ENCODE data around the gene LY6G6F.

The LY6G6F gene

DNA sequence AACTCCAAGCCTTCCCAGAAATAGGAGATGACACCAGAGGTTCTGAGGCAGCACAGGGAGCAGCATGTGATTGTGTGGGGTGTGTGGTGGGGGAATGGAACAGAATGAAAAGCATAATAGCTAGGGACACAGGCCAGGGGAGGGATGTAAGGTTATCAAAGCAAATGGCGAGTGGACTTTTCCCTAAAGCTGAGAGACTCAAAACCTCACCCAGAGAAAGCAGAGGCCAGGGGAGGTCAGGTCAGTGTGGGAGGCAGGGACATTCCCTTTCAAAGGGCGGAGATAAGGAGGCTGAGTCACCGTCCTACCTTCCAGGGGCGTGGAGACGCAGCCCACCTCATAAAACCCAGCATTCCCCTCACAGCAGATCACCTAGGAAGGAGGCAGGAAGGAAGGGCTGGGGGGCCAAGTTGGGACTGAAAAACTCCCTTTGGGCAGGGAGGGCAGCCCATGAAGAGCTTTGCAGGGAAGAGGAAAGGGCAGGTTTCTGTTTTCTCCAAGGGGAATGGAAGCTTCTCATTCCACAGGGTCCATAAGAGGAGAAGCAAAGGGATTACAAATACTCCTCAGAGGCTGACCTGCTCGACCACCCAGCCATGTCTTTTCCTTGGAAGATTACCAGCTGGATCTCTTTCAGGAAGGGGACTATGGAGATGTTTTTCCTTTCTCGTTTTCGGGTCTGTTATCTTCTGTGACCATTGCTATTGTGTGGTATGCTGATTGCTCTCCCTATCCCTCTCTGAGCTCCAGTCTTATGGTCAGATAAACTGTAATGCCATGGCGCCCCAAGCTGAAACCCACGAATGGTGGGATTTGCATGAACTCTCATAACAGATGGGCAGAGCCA is 16.2 kb upstream of the LY6G6F start:
- Histone ChIP-seq H3K9me3 (ENCODE audit: low read length) (no peaks in the 10 kb centered on the region), H3K36me3 (ENCODE audit: insufficient read depth, low read length) (peaks cover 78% of the 10 kb centered on the region), H3K9me2 (ENCODE audit: low read depth, low read length) (no peaks in the 10 kb centered on the region), H3K27ac (ENCODE audit: low read depth, low read length, poor library complexity, severe bottlenecking) (no peak overlapping the region), H3K79me2 (ENCODE audit: insufficient read depth, low read length) (no peaks in the 10 kb centered on the region), H3K9ac (ENCODE audit: low read length) (no peak overlapping the region), H4K20me1 (ENCODE audit: insufficient read depth, low read length) (no peaks in the 10 kb centered on the region), H2AFZ (ENCODE audit: low read length) (no peak overlapping the region), H3K4me3 (ENCODE audit: low read depth, low read length, poor library complexity, severe bottlenecking) (no peak overlapping the region), H3K27me3 (ENCODE audit: insufficient read depth, low read length) (no peaks in the 10 kb centered on the region), H3K4me2 (ENCODE audit: low read length) (no peak overlapping the region), H3F3A (ENCODE audit: insufficient read depth, low read length) (no peaks in the 10 kb centered on the region), H3K4me1 (ENCODE audit: insufficient read depth, low read length, severe bottlenecking) (peaks cover 8% of the 10 kb centered on the region)
- no peak for TF ChIP-seq EZH2 (IDR thresholded peaks at IDR 0.05; ENCODE audit: borderline replicate concordance, low read length)
- TF ChIP-seq, protein P1, sequence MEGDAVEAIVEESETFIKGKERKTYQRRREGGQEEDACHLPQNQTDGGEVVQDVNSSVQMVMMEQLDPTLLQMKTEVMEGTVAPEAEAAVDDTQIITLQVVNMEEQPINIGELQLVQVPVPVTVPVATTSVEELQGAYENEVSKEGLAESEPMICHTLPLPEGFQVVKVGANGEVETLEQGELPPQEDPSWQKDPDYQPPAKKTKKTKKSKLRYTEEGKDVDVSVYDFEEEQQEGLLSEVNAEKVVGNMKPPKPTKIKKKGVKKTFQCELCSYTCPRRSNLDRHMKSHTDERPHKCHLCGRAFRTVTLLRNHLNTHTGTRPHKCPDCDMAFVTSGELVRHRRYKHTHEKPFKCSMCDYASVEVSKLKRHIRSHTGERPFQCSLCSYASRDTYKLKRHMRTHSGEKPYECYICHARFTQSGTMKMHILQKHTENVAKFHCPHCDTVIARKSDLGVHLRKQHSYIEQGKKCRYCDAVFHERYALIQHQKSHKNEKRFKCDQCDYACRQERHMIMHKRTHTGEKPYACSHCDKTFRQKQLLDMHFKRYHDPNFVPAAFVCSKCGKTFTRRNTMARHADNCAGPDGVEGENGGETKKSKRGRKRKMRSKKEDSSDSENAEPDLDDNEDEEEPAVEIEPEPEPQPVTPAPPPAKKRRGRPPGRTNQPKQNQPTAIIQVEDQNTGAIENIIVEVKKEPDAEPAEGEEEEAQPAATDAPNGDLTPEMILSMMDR (IDR thresholded peaks at IDR 0.05; ENCODE audit: low read length) = no peak

DNA sequence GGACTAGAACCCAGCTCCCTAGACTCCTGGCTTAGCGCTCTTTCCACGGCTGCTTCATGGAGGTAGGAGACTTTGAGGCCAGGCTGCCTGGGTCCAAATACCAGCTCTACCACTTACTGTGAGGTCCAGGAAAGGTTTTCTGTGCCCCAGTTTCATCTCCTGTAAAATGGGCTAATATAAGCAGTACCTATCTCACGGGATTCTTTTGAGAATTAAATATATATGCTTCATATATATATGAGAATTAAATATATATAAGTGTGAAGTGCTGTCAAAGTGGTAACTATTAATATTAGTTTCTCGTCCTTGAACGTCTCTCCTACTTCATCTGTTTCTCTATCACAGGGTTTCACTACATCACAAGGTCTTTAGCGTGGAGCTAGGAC is 15.6 kb upstream of the LY6G6F start:
- TF ChIP-seq EZH2 (IDR thresholded peaks at IDR 0.05; ENCODE audit: borderline replicate concordance, low read length) = no peak
- TF ChIP-seq, protein P1 (IDR thresholded peaks at IDR 0.05; ENCODE audit: low read length) = no peak
- Histone ChIP-seq H3K9me3 (ENCODE audit: low read length) (no peaks in the 10 kb centered on the region), H3K27ac (ENCODE audit: low read depth, low read length, poor library complexity, severe bottlenecking) (no peak overlapping the region), H3K36me3 (ENCODE audit: insufficient read depth, low read length) (peaks cover 73% of the 10 kb centered on the region), H3K9ac (ENCODE audit: low read length) (no peak overlapping the region), H2AFZ (ENCODE audit: low read length) (no peak overlapping the region), H3K9me2 (ENCODE audit: low read depth, low read length) (no peaks in the 10 kb centered on the region), H3K4me1 (ENCODE audit: insufficient read depth, low read length, severe bottlenecking) (peaks cover 8% of the 10 kb centered on the region), H3K4me3 (ENCODE audit: low read depth, low read length, poor library complexity, severe bottlenecking) (no peak overlapping the region), H3K27me3 (ENCODE audit: insufficient read depth, low read length) (no peaks in the 10 kb centered on the region), H4K20me1 (ENCODE audit: insufficient read depth, low read length) (no peaks in the 10 kb centered on the region), H3K79me2 (ENCODE audit: insufficient read depth, low read length) (no peaks in the 10 kb centered on the region), H3F3A (ENCODE audit: insufficient read depth, low read length) (no peaks in the 10 kb centered on the region), H3K4me2 (ENCODE audit: low read length) (no peak overlapping the region)

DNA sequence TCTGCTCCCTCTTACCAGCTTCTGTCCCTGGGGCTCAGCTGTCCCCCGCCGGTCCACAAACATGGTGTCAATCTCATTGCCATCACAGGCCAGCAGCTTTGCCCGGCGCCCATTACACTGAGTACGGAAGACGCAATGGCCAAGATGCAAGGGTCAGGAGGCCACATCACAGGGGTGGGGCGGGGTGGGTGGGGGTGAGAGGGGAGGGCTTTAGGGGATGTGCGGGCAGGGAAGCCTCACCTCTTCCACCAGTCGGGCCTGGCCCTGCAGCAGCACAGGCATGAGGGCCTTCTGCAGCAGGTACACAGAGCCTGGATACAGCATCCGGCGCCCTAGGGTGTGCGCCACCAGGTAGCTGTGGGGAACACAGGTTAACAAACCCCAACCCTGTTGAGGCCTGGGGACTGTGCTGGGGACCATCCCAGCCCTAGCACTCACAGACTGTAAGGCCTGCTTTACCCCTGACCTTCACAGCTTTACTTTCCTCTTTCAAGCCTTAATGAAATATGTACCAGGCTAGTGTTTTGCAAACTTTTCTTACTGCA is 15.0 kb upstream of the LY6G6F start:
- no peak for TF ChIP-seq EZH2 (IDR thresholded peaks at IDR 0.05; ENCODE audit: borderline replicate concordance, low read length)
- TF ChIP-seq, protein P1 (IDR thresholded peaks at IDR 0.05; ENCODE audit: low read length) = no peak
- no peak overlapping the region for H3K9ac ChIP-seq (ENCODE audit: low read length)
- no peaks in the 10 kb centered on the region for H3K9me2 ChIP-seq (ENCODE audit: low read depth, low read length)
- H3K9me3 ChIP-seq (ENCODE audit: low read length) = no peaks in the 10 kb centered on the region
- no peak overlapping the region for H3K4me3 ChIP-seq (ENCODE audit: low read depth, low read length, poor library complexity, severe bottlenecking)
- H3K79me2 ChIP-seq (ENCODE audit: insufficient read depth, low read length) = no peaks in the 10 kb centered on the region
- no peak overlapping the region for H3K27ac ChIP-seq (ENCODE audit: low read depth, low read length, poor library complexity, severe bottlenecking)
- H3K4me2 ChIP-seq (ENCODE audit: low read length) = no peak overlapping the region
- H3F3A ChIP-seq (ENCODE audit: insufficient read depth, low read length) = no peaks in the 10 kb centered on the region
- H2AFZ ChIP-seq (ENCODE audit: low read length) = no peak overlapping the region
- H3K27me3 ChIP-seq (ENCODE audit: insufficient read depth, low read length) = no peaks in the 10 kb centered on the region
- no peaks in the 10 kb centered on the region for H4K20me1 ChIP-seq (ENCODE audit: insufficient read depth, low read length)
- peaks cover 70% of the 10 kb centered on the region for H3K36me3 ChIP-seq (ENCODE audit: insufficient read depth, low read length)
- H3K4me1 ChIP-seq (ENCODE audit: insufficient read depth, low read length, severe bottlenecking) = peaks cover 8% of the 10 kb centered on the region

Data from OCI-LY1 (cell line).